HG03196 (cell line): ENCODE results near the gene FLNA.

Source experiments
- ATAC-seq: cut with Tn5 transposase; IDR thresholded peaks from one replicate; pipeline ENCODE4 v1.9.1; 2021; ENCODE audit not compliant: unreplicated experiment

Gene FLNA

DNA sequence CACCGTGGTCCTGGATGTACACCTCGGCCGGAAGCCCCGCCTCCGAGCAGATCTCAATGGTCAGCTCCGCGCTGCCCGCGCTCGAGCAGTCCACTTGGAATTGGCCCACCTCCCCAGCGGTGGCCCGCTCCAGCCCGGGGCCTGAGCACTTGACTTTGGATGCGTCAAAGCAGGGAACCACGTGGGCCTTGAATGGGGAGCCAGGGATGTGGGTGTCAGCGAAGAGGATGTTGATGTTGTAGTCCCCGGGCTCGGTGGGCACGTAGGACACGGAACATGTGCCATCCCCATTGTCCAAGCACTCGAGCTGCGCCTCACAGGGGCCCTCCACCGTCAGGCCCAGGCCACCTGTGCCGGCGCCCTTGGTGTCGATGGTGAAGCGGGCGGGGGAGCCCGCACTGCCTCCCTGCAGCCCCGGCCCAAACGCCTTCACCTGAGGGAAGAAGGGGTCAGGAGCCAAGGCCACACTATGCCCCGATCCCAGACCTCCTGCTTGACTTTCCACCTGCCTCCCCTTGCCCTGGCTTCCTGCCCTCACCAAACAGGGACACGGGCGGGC is 14.2 kb downstream of the FLNA start:
- ATAC-seq = no peak

DNA sequence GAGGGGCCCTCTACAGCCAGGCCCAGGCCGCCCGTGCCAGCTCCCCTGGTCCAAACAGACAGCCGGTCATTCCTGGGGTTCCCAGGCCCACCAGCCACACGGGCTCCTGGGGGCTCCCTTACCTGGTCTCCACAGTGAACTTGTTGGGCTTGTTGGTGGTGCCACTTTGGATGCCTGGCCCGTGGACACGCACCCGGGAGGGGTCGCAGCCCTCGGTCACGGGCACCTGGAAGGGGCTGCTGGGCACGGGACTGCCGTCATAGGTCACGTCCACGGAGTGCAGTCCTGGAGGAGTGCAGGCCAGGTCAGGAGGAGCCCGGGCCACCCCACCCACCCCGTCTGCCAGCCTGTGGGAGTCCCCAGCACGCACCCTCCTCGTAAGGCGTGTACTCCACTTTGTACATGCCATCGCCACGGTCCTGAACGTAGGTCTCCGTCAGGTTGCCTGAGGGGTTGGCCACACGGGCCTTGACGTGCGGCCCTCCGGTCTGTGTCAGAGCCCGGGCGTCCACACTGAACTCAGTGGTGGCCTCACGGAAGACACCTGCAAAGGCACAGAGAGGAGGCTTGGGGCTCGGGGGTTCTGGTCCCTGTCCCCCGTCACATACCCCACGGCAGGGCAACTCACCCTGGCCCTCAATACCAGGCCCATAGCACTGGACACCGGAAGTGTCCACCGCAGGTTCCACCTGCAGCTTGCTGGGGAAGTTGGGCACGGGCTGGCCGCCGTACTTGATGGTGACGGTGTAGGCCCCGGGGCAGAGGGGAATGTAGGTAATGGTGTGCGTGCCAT is 14.9 kb downstream of the FLNA start:
- no peak for ATAC-seq

DNA sequence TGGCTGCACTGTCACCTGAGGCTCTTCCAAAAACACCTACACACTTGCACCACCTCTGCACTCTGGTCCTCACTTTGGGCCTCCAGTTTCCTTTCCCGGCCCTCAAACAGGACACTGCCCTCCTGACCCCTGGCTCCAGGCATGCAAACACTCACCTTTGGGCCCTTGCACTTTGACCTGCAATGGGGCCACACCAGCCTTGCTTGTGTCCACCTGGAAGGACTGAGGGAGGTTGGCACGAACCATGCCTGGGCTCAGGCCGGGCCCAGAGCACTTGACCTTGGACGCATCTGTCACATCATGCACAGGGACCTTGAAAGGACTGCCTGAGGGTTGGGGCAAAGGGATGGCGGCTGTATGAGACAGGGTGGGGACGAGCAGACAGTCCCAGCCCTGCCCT is 15.6 kb downstream of the FLNA start:
- ATAC-seq = no peak

DNA sequence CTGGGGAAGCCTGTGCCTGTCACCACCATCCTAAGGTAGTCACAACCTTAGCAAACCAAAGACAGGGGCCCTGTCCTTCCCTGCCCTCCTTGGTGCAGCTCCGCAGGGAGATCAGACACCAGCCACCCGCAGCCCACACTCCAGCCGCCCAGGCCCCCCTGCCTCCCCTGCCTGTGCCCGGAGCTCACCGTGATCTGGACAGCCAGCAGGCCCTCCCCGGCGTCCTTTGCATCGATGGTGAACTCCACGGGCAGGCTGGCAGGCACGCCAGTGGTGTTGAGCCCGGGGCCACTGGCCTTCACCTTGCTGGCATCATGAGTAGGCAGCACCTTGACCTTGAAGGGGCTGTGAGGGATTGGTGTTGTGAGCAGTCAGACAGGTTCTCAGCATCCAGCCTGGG is 16.4 kb downstream of the FLNA start:
- ATAC-seq = no peak

DNA sequence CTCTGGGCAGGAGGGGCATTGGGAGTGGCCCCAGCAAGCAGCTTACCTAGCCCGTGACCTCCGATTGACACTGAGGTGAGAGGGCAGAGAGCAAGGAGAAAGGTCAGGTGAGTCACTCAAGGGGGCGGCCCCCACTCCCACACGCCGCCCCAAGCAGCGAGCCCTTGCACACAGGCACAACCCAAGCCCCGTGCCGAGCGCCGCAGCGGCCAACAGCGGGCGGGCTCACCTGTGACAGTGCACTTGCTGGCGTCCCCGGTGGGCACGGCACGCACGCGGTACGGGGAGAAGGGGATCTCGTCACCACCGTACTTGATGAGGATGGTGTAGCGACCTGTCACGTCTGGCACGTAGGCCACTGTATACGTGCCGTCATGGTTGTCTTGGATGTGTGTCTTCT is 17.2 kb downstream of the FLNA start:
- no peak for ATAC-seq

GRCh38 chrX:154356596-154356995 is 17.8 kb downstream of the FLNA start:
- no peak for ATAC-seq

GRCh38 chrX:154355776-154356140 is 18.7 kb downstream of the FLNA start:
- ATAC-seq = no peak

DNA sequence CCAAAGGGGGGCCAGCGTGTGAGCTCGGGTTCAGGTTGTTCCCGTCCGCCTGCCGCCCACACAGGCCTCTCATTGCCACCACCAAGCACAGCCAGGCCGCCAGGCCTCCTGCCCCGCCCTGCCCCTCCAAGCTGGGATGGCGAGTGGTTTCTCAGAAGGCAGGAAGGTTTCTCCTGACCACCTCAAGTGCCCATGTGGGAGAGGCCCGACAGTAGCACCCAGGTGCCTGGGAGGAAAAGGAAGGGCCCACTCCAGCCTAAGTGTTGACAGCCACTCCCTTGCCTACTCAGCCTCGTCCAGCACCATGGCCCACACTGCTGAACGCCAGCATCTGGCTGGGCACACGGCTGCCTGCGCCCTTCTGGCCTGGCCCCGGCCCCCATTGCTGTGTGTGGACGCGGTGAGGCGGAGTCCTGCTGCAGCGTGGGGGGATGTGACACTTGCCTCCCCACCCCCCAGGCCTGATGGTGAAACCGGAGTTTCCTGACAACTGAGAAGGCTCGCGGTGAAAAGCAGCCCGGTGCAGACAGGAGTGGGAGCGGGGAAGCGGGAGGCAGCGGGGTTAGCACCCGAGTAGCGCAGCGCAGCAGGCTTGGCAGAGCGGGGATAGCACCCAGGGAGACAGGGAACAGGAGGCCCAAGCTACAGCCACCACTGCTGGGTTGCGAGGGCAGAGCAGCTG is 19.2 kb downstream of the FLNA start:
- ATAC-seq = no peak

GRCh38 chrX:154354516-154354915 is 19.9 kb downstream of the FLNA start:
- no peak for ATAC-seq

GRCh38 chrX:154354013-154354412 is 20.4 kb downstream of the FLNA start:
- no peak for ATAC-seq

GRCh38 chrX:154353172-154353843 is 21.1 kb downstream of the FLNA start:
- ATAC-seq = no peak

DNA sequence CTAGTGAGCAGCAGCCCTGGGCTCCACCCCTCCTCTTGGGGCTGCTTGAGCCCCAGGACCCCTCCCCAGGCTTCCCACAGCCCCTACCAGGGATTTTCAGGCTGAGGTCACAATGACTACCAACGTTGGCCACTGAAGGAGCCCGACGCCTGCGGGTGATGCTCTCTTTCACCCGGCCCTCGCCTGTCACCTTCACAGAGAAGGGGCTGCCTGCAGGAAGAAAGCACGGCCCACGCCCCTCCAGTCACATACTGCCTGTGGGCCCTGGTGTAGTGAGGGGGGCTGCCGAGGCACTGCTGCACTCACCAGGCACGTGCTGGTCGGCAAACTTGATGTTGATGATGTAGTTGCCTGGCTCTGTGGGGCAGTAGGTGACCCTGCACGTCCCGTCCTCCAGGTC is 22.0 kb downstream of the FLNA start:
- ATAC-seq = no peak

GRCh38 chrX:154352012-154352401 is 22.4 kb downstream of the FLNA start:
- ATAC-seq = no peak

DNA sequence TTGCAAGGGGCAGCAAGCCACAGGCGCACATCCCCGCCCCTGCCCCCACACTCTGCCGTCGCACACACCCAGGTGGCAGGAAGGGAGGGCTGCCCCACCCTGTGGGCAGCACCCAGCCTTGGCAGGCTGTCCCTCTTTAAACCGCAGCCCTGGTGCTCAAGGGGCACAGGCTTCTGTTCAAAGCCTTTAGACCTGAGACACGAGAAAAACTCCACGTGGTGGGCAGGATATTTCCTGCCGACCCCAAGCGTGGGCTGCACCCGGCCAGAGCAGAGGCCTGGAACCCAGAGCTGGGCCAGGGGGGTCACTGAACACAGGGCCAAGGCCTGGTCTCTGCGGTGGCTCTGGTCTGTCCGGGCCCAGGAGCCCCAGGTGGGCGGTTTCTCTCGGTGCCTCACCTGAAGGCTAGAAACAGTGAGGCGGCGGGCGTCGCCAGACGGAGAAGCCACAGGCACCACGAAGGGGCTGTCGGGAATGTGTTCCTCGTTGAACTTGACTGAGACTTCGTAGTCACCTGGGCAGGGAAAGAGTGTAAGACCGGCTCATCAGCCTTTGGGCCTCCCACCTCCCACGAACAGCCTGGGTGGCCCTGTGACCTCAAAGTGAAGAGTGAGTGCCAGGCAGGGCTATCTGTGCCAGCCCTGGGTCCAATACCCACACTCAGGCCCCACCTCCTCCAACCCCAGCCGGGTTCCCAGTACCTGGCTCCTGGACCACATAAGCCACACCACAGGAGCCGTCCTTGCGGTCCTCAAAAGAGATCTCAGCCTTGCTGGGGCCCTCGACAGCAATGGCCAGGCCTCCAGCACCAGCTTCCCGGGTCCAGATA is 23.0 kb downstream of the FLNA start:
- ATAC-seq = no peak

- ATAC-seq = no peak
Measured at GRCh38 chrX:154350429-154351182, 23.8 kb downstream of the FLNA start.

DNA sequence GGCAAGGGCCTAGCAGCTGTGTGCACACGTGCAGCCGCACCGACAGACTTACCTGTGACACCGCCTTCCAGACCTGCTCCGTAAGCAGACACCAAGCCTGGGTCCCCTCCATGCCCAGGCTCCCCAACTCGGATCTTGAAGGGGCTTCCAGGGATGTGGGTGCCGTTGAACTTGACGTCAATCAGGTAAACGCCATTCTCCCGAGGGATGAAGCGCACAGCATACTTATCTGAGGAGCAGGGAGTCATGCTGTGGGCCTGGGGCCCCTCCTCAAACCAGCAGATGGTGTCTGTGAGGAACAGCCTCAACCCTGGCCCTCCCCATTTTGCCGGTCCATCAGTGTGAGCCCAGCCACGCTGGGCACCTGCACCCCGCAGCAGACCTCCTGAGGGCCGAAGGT is 24.5 kb downstream of the FLNA start:
- no peak for ATAC-seq

GRCh38 chrX:154349359-154349935 is 25.0 kb downstream of the FLNA start:
- no peak for ATAC-seq

DNA sequence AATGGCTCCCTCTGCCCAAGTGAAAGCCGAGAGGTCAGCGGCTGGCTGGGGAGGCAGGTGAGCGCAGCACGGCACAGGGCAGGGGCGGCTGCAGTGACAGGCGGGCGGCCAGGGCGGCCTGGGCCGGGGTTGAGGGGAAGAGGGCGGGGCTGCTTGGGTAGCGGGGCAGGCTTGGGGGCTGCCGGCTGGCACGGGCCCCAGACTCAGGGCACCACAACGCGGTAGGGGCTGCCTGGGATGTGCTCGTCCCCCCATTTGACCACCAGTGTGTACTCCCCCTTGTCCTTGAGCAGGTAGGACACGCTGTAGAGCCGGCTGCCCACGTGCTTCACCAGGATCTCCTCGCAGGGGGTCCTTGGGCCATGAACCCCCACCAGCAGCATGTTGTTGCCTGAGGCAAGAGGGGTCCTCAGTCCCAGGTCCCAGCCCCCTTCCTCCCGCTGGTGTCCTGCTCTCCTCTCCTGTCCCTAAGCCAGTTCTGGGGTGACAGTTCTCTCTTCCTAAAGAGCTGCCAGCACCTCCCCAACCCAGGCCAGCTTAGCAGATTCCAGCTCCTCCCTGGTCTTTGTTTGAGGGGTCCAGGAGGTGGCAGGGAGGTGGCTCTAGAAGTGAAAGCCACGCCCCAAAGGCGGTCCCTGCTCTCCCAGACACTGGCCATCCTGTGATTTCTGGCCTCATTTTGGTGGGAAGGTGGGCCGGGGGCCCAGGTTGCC is 25.6 kb downstream of the FLNA start:
- ATAC-seq = no peak

- no peak for ATAC-seq
Measured at GRCh38 chrX:154348114-154348531, 26.3 kb downstream of the FLNA start.
